K562 (cell line): ENCODE data around the gene CLDN7. TPM values are rescaled to one million over a fixed set of nuclear protein-coding genes. Genes with fewer than 3 reads are reported as not detected.
A peak's percentile ranks its signal among the peaks of the same experiment; 100 is the strongest.

Experiments
- CBFB ChIP-seq: sonication (generic); formaldehyde crosslinking; IDR thresholded peaks from 2 replicates; pipeline ENCODE4 v1.4.0; 2020; ENCODE audit warnings: mild to moderate bottlenecking, missing genetic modification reagents
- CREB1 ChIP-seq, 2 experiments: sonication (generic) in 1 of 2; formaldehyde crosslinking in 1 of 2; IDR thresholded peaks; 2 replicates each; pipeline versions ENCODE4 v1.6.1 to v1.8.0; 2012 to 2022; ENCODE audit warnings: inconsistent platforms in 1 of 2, mild to moderate bottlenecking in 1 of 2, missing genetic modification reagents in 1 of 2, moderate library complexity in 1 of 2
- CREM ChIP-seq: IDR thresholded peaks from 2 replicates; pipeline ENCODE4 v1.6.1; 2014; ENCODE audit warnings: antibody characterized with exemption, low read depth
- CXXC5 ChIP-seq: fragments of 250-450 bp; sonication (Bioruptor Pico); IDR thresholded peaks from 2 replicates; pipeline ENCODE4 v1.8.0; 2022; ENCODE audit warnings: inconsistent platforms, mild to moderate bottlenecking, moderate library complexity
- HDAC1 ChIP-seq, 2 experiments: fragments of 450-650 bp; IDR thresholded peaks; 2 replicates each; pipeline ENCODE4 v1.6.1; 2016 to 2017; ENCODE audit warnings: inconsistent platforms in 1 of 2, mild to moderate bottlenecking in 1 of 2, moderate library complexity in 1 of 2
- HMG20B ChIP-seq: fragments of 250-450 bp; sonication (Bioruptor Pico); IDR thresholded peaks from 2 replicates; pipeline ENCODE4 v1.5.0; 2021; ENCODE audit warnings: mild to moderate bottlenecking
- HMGN3 ChIP-seq: IDR thresholded peaks from 2 replicates; pipeline ENCODE4 v1.6.1; 2011; ENCODE audit warnings: borderline replicate concordance, low read depth, mild to moderate bottlenecking, mixed read lengths, low read length; ENCODE audit not compliant: insufficient read length; ENCODE audit errors: extremely low read depth
- MAZ ChIP-seq, 2 experiments: fragments of 450-650 bp in 1 of 2; sonication (generic) in 1 of 2; formaldehyde crosslinking; IDR thresholded peaks in 1 of 2; conservative IDR thresholded peaks in 1 of 2; 2 replicates each; pipeline versions ENCODE4 v1.4.0 to v1.5.0; 2020; ENCODE audit warnings: mild to moderate bottlenecking in 1 of 2, missing genetic modification reagents in 1 of 2
- MCM7 ChIP-seq, 2 experiments: fragments of 450-650 bp; IDR thresholded peaks; 2 replicates each; pipeline ENCODE4 v1.6.1; 2016 to 2018
- MTA2 ChIP-seq: fragments of 450-650 bp; IDR thresholded peaks from 2 replicates; pipeline ENCODE4 v1.6.1; 2016; ENCODE audit warnings: low read depth
- NCOA1 ChIP-seq: fragments of 450-650 bp; IDR thresholded peaks from 2 replicates; pipeline ENCODE4 v1.6.1; 2016; ENCODE audit warnings: low read depth
- RBM39 ChIP-seq: fragments of 200-400 bp; formaldehyde crosslinking; optimal IDR thresholded peaks from 2 replicates; pipeline ENCODE3; 2018; ENCODE audit warnings: low read depth, low read length
- SREBF1 ChIP-seq: fragments of 150-350 bp; IDR thresholded peaks from 2 replicates; pipeline ENCODE4 v1.6.1; 2014; ENCODE audit warnings: antibody characterized with exemption, low read depth, low read length, borderline replicate concordance
- ZNF133 ChIP-seq: fragments of 250-450 bp; sonication (Bioruptor Pico); IDR thresholded peaks from 2 replicates; pipeline ENCODE4 v1.4.0; 2020; ENCODE audit warnings: mild to moderate bottlenecking
- ZNF174 ChIP-seq: fragments of 250-450 bp; sonication (Bioruptor Pico); IDR thresholded peaks from 2 replicates; pipeline ENCODE4 v1.4.0; 2020; ENCODE audit warnings: mild to moderate bottlenecking
- ZNF23 ChIP-seq: fragments of 250-450 bp; sonication (Bioruptor Pico); IDR thresholded peaks from 2 replicates; pipeline ENCODE4 v1.4.0; 2020; ENCODE audit warnings: mild to moderate bottlenecking
- ZNF24 ChIP-seq: fragments of 450-650 bp; IDR thresholded peaks from 2 replicates; pipeline ENCODE4 v1.6.1; 2016
- polyA plus RNA-seq, 8 experiments: library from polyadenylated mRNA; depleted of rRNA in 4 of 8; stranded (reverse) in 5 of 8; unstranded in 3 of 8; fragments of >200 nt; fragmentation: Nextera tagmentation in 2 of 8; fragmentation: Illumina TruSeq in 1 of 8; extraction: Ambion mirVana in 2 of 8; extraction: Trizol in 1 of 8; gene quantifications; 2 replicates each; pipeline versions ENCODE4 v1.2.1 to v1.2.3, GENCODE V29; 2011 to 2014; ENCODE audit warnings: inconsistent platforms in 1 of 8, missing spikeins in 1 of 8
- total RNA-seq, 7 experiments: library from RNA; depleted of rRNA in 6 of 7; stranded (reverse); fragments of >200 nt in 6 of 7; fragmentation: Illumina TruSeq in 2 of 7; extraction: Trizol in 2 of 7; gene quantifications; 2 replicates each; pipeline versions ENCODE4 v1.2.1 to v1.2.3, GENCODE V29; 2011 to 2021; ENCODE audit warnings: low replicate concordance in 1 of 7
- TF ChIP-seq, protein P1 (sequence below): IDR thresholded peaks from 3 replicates; pipeline ENCODE4 v1.6.1; 2011; ENCODE audit warnings: borderline replicate concordance, mild to moderate bottlenecking, moderate library complexity; ENCODE audit not compliant: insufficient read length; ENCODE audit errors: extremely low read depth
- TF ChIP-seq, protein P2 (sequence below): fragments of 250-450 bp; sonication (Bioruptor Pico); IDR thresholded peaks from 2 replicates; pipeline ENCODE4 v1.4.0; 2020; ENCODE audit warnings: mild to moderate bottlenecking, moderate library complexity
- TF ChIP-seq, protein P3 (sequence below), 2 experiments: fragments of 150-350 bp in 1 of 2; IDR thresholded peaks; 2 replicates each; pipeline ENCODE4 v1.6.1; 2012 to 2016; ENCODE audit warnings: low read depth in 2 of 2, low read length in 2 of 2, mild to moderate bottlenecking in 1 of 2, moderate library complexity in 1 of 2

Gene CLDN7
- total and polyA plus RNA-seq, 9 of the 15 experiments (the other 6 are each of a cell fraction or from before 2014, with no cell fraction given): 2.2 to 14.5 (median 7.6) TPM

DNA sequence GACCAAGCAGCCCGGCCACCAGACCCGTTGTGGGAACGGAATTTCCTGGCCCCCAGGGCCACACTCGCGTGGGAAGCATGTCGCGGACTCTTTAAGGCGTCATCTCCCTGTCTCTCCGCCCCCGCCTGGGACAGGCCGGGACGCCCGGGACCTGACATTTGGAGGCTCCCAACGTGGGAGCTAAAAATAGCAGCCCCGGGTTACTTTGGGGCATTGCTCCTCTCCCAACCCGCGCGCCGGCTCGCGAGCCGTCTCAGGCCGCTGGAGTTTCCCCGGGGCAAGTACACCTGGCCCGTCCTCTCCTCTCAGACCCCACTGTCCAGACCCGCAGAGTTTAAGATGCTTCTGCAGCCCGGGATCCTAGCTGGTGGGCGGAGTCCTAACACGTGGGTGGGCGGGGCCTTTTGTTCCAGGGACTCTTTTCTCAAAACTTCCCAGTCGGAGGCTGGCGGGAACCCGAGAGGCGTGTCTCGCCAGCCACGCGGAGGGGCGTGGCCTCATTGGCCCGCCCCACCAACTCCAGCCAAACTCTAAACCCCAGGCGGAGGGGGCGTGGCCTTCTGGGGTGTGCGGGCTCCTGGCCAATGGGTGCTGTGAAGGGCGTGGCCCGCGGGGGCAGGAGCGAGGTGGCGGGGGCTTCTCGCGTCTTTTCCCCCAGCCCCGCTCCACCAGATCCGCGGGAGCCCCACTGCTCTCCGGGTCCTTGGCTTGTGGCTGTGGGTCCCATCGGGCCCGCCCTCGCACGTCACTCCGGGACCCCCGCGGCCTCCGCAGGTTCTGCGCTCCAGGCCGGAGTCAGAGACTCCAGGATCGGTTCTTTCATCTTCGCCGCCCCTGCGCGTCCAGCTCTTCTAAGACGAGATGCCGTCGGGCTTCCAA, 19.0 kb upstream of the CLDN7 start, which contains the start of gene SLC2A4 (continued):
- TF ChIP-seq, protein P1, sequence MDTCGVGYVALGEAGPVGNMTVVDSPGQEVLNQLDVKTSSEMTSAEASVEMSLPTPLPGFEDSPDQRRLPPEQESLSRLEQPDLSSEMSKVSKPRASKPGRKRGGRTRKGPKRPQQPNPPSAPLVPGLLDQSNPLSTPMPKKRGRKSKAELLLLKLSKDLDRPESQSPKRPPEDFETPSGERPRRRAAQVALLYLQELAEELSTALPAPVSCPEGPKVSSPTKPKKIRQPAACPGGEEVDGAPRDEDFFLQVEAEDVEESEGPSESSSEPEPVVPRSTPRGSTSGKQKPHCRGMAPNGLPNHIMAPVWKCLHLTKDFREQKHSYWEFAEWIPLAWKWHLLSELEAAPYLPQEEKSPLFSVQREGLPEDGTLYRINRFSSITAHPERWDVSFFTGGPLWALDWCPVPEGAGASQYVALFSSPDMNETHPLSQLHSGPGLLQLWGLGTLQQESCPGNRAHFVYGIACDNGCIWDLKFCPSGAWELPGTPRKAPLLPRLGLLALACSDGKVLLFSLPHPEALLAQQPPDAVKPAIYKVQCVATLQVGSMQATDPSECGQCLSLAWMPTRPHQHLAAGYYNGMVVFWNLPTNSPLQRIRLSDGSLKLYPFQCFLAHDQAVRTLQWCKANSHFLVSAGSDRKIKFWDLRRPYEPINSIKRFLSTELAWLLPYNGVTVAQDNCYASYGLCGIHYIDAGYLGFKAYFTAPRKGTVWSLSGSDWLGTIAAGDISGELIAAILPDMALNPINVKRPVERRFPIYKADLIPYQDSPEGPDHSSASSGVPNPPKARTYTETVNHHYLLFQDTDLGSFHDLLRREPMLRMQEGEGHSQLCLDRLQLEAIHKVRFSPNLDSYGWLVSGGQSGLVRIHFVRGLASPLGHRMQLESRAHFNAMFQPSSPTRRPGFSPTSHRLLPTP: no peak
- TF ChIP-seq HMGN3 (peak; percentile 45), ZNF174 (no peak), ZNF24 (no peak), MCM7 (IDR thresholded peaks at IDR 0.05) (no peak), CREB1 (IDR thresholded peaks at IDR 0.05) (no peak), CREB1 (CRISPR knock-in tag; IDR thresholded peaks at IDR 0.05) (no peak), HMG20B (CRISPR knock-in tag) (no peak), HDAC1 (IDR thresholded peaks at IDR 0.05) (peak in 1 of 2 experiments; percentile 68; a peak in 2 of 4 replicates), CXXC5 (peak; percentile 14; the same call in 1 of the 2 replicates), SREBF1 (no peak), MAZ (CRISPR knock-in tag; conservative IDR thresholded peaks at IDR 0.05 in 1 of 2, IDR thresholded peaks at IDR 0.05 in 1 of 2) (peak in 1 of 2 experiments; percentile 40; a peak in 1 of 4 replicates), ZNF133 (CRISPR knock-in tag) (no peak), NCOA1 (no peak), MTA2 (no peak), CREM (peak; percentile 16; the same call in 1 of the 2 replicates), RBM39 (no peak), ZNF23 (CRISPR knock-in tag) (no peak), CBFB (CRISPR knock-in tag) (no peak)
- TF ChIP-seq, protein P2, sequence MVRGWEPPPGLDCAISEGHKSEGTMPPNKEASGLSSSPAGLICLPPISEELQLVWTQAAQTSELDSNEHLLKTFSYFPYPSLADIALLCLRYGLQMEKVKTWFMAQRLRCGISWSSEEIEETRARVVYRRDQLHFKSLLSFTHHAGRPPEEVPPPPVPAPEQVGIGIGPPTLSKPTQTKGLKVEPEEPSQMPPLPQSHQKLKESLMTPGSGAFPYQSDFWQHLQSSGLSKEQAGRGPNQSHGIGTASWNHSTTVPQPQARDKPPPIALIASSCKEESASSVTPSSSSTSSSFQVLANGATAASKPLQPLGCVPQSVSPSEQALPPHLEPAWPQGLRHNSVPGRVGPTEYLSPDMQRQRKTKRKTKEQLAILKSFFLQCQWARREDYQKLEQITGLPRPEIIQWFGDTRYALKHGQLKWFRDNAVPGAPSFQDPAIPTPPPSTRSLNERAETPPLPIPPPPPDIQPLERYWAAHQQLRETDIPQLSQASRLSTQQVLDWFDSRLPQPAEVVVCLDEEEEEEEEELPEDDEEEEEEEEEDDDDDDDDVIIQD (CRISPR knock-in tag): no peak
- TF ChIP-seq, protein P3, sequence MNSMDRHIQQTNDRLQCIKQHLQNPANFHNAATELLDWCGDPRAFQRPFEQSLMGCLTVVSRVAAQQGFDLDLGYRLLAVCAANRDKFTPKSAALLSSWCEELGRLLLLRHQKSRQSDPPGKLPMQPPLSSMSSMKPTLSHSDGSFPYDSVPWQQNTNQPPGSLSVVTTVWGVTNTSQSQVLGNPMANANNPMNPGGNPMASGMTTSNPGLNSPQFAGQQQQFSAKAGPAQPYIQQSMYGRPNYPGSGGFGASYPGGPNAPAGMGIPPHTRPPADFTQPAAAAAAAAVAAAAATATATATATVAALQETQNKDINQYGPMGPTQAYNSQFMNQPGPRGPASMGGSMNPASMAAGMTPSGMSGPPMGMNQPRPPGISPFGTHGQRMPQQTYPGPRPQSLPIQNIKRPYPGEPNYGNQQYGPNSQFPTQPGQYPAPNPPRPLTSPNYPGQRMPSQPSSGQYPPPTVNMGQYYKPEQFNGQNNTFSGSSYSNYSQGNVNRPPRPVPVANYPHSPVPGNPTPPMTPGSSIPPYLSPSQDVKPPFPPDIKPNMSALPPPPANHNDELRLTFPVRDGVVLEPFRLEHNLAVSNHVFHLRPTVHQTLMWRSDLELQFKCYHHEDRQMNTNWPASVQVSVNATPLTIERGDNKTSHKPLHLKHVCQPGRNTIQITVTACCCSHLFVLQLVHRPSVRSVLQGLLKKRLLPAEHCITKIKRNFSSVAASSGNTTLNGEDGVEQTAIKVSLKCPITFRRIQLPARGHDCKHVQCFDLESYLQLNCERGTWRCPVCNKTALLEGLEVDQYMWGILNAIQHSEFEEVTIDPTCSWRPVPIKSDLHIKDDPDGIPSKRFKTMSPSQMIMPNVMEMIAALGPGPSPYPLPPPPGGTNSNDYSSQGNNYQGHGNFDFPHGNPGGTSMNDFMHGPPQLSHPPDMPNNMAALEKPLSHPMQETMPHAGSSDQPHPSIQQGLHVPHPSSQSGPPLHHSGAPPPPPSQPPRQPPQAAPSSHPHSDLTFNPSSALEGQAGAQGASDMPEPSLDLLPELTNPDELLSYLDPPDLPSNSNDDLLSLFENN (IDR thresholded peaks at IDR 0.05; ENCODE audit: low read depth in 2 of 2, low read length in 2 of 2): no peak
